HEK293 (cell line): ENCODE measurements around the gene C1RL.
A peak's percentile ranks its signal among the peaks of the same experiment; 100 is the strongest.

ENCODE experiments used
- CTCF ChIA-PET: fragments of 350-600 bp; formaldehyde crosslinking; extraction: SDS; loops from one replicate; lab custom pipeline; 2021; ENCODE audit warnings: antibody characterized with exemption; lab: Yijun Ruan, JAX
- POLR2A ChIA-PET: fragments of 300-600 bp; formaldehyde crosslinking; extraction: SDS; loops from one replicate; lab custom pipeline; 2020; ENCODE audit warnings: antibody characterized with exemption, inconsistent platforms; lab: Yijun Ruan, JAX
- H3K27ac ChIP-seq: fragments of 200-500 bp; sonication (Bioruptor generic); 2 replicates; pipeline ENCODE4 v1.5.1; 2014; ENCODE audit warnings: low read depth, low read length, control low read depth, inconsistent platforms; ENCODE audit errors: extremely low read depth
- H3K36me3 ChIP-seq, 2 experiments: fragments of 200-500 bp in 1 of 2; sonication (Bioruptor generic) in 1 of 2; 1 replicate in 1 of 2; 2 replicates in 1 of 2; pipeline ENCODE4 v1.5.1; 2014 to 2017; ENCODE audit warnings: inconsistent platforms in 2 of 2, low read length in 2 of 2; ENCODE audit not compliant: control insufficient read depth in 2 of 2, insufficient read depth in 1 of 2
- H3K4me1 ChIP-seq: fragments of 200-500 bp; sonication (Bioruptor generic); 2 replicates; pipeline ENCODE4 v1.5.1; 2014; ENCODE audit warnings: mild to moderate bottlenecking, low read length, inconsistent platforms; ENCODE audit not compliant: control insufficient read depth, insufficient read depth
- H3K4me3 ChIP-seq: 2 replicates; pipeline ENCODE4 v1.5.1; 2011; ENCODE audit warnings: low read depth, mild to moderate bottlenecking, control low read depth, low read length, moderate library complexity
- H3K9me3 ChIP-seq: fragments of 200-500 bp; sonication (Bioruptor generic); 2 replicates; pipeline ENCODE4 v1.5.1; 2014; ENCODE audit warnings: low read depth, low read length, inconsistent platforms; ENCODE audit not compliant: control insufficient read depth, insufficient read depth
- GLIS1 ChIP-seq: fragments of 450-650 bp; formaldehyde crosslinking; IDR thresholded peaks from 2 replicates; pipeline ENCODE4 v1.5.1; 2016; ENCODE audit warnings: missing biosample characterization, missing genetic modification characterization
- GLIS2 ChIP-seq: fragments of 450-650 bp; formaldehyde crosslinking; IDR thresholded peaks from 2 replicates; pipeline ENCODE4 v1.5.1; 2016; ENCODE audit warnings: missing biosample characterization, missing genetic modification characterization
- PATZ1 ChIP-seq: fragments of 450-650 bp; formaldehyde crosslinking; IDR thresholded peaks from 2 replicates; pipeline ENCODE4 v1.5.1; 2016; ENCODE audit warnings: missing biosample characterization, missing genetic modification characterization
- SCRT2 ChIP-seq: fragments of 450-650 bp; formaldehyde crosslinking; IDR thresholded peaks from 2 replicates; pipeline ENCODE4 v1.5.1; 2016; ENCODE audit warnings: missing biosample characterization, missing genetic modification characterization
- SP3 ChIP-seq: fragments of 450-650 bp; formaldehyde crosslinking; IDR thresholded peaks from 2 replicates; pipeline ENCODE4 v1.5.1; 2016; ENCODE audit warnings: missing biosample characterization, missing genetic modification characterization
- ZNF266 ChIP-seq: fragments of 450-650 bp; formaldehyde crosslinking; IDR thresholded peaks from 2 replicates; pipeline ENCODE4 v1.5.1; 2016; ENCODE audit warnings: missing biosample characterization, missing genetic modification characterization, low read depth
- ZNF354C ChIP-seq: fragments of 450-650 bp; formaldehyde crosslinking; IDR thresholded peaks from 2 replicates; pipeline ENCODE4 v1.5.1; 2016; ENCODE audit warnings: missing biosample characterization, missing genetic modification characterization, low read depth, borderline replicate concordance
- ZNF366 ChIP-seq: fragments of 450-650 bp; formaldehyde crosslinking; conservative IDR thresholded peaks from 2 replicates; pipeline ENCODE4 v1.5.1; 2016; ENCODE audit warnings: missing biosample characterization, missing genetic modification characterization
- ZNF433 ChIP-seq: fragments of 450-650 bp; formaldehyde crosslinking; IDR thresholded peaks from 2 replicates; pipeline ENCODE4 v1.5.1; 2016; ENCODE audit warnings: missing biosample characterization, missing genetic modification characterization, low read depth
- ZNF843 ChIP-seq: fragments of 450-650 bp; formaldehyde crosslinking; IDR thresholded peaks from 2 replicates; pipeline ENCODE4 v1.5.1; 2016; ENCODE audit warnings: missing biosample characterization, missing genetic modification characterization
- ZSCAN16 ChIP-seq: fragments of 450-650 bp; formaldehyde crosslinking; IDR thresholded peaks from 2 replicates; pipeline ENCODE4 v1.5.1; 2016; ENCODE audit warnings: missing biosample characterization, missing genetic modification characterization
- TF ChIP-seq, protein P1 (sequence below): fragments of 450-650 bp; formaldehyde crosslinking; IDR thresholded peaks from 2 replicates; pipeline ENCODE4 v1.5.0; 2017; ENCODE audit warnings: missing biosample characterization, missing genetic modification characterization, borderline replicate concordance
- TF ChIP-seq, protein P2 (sequence below): fragments of 450-650 bp; formaldehyde crosslinking; IDR thresholded peaks from 2 replicates; pipeline ENCODE4 v1.5.1; 2016; ENCODE audit warnings: missing biosample characterization, missing genetic modification characterization
- TF ChIP-seq, protein P3 (sequence below): fragments of 450-650 bp; formaldehyde crosslinking; IDR thresholded peaks from 2 replicates; pipeline ENCODE4 v1.5.1; 2016; ENCODE audit warnings: missing biosample characterization, missing genetic modification characterization, borderline replicate concordance

The C1RL gene

DNA sequence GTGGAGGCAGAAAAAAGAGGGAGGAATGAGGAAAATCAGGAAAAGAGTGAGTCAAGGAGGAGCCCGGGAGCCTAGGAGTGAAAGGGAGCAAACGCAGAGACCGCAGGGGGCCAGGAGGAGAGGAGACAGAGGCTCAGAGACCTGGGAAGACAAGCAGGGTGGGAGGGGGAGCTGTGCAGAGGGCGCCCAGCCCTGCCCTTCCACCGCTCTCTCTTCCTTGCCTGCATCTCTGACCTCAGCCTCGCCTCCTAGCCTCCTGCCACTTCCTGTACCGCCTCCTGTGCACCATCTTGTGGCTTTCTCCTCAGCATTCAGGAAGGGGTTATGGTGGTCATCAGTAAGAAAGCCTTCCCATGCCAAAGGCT is 22.5 kb upstream of the C1RL start:
- ChIA-PET CTCF (interaction anchor here (1.4 kb wide), 1 partner anchor 13 kb away, joined by 3 read pairs; no protein-coding TSS in a partner anchor), POLR2A (no interaction called here)
- no peak overlapping the region for H3K27ac ChIP-seq

More for the DNA sequence above, 22.5 kb upstream of the C1RL start:
- H3K4me1 ChIP-seq = peaks cover 3% of the 10 kb centered on the region; the same call in 1 of the 2 replicates
- no peaks in the 10 kb centered on the region for H3K9me3 ChIP-seq
- peak overlapping the region; percentile 79 for H3K4me3 ChIP-seq
- TF ChIP-seq, protein P1, sequence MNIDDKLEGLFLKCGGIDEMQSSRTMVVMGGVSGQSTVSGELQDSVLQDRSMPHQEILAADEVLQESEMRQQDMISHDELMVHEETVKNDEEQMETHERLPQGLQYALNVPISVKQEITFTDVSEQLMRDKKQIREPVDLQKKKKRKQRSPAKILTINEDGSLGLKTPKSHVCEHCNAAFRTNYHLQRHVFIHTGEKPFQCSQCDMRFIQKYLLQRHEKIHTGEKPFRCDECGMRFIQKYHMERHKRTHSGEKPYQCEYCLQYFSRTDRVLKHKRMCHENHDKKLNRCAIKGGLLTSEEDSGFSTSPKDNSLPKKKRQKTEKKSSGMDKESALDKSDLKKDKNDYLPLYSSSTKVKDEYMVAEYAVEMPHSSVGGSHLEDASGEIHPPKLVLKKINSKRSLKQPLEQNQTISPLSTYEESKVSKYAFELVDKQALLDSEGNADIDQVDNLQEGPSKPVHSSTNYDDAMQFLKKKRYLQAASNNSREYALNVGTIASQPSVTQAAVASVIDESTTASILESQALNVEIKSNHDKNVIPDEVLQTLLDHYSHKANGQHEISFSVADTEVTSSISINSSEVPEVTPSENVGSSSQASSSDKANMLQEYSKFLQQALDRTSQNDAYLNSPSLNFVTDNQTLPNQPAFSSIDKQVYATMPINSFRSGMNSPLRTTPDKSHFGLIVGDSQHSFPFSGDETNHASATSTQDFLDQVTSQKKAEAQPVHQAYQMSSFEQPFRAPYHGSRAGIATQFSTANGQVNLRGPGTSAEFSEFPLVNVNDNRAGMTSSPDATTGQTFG (tag by site-specific recombination) = peak; percentile 36; the same call in 1 of the 2 replicates
- TF ChIP-seq, protein P2, sequence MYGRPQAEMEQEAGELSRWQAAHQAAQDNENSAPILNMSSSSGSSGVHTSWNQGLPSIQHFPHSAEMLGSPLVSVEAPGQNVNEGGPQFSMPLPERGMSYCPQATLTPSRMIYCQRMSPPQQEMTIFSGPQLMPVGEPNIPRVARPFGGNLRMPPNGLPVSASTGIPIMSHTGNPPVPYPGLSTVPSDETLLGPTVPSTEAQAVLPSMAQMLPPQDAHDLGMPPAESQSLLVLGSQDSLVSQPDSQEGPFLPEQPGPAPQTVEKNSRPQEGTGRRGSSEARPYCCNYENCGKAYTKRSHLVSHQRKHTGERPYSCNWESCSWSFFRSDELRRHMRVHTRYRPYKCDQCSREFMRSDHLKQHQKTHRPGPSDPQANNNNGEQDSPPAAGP (tag by site-specific recombination) = 0 out of 2 replicates have a peak, but pooled peaks have one; percentile 3
- TF ChIP-seq ZNF433 (tag by site-specific recombination) (no peak), GLIS1 (tag by site-specific recombination) (peak; percentile 82), ZNF354C (tag by site-specific recombination) (no peak), ZSCAN16 (tag by site-specific recombination) (no peak), ZNF366 (tag by site-specific recombination) (peak; percentile 8; the same call in 1 of the 2 replicates), ZNF266 (tag by site-specific recombination) (0 out of 2 replicates have a peak, but pooled peaks have one; percentile 24), PATZ1 (peak; percentile 49; the same call in 1 of the 2 replicates), GLIS2 (peak; percentile 55), ZNF843 (tag by site-specific recombination) (0 out of 2 replicates have a peak, but pooled peaks have one; percentile 3), SP3 (tag by site-specific recombination) (0 out of 2 replicates have a peak, but pooled peaks have one; percentile 44), SCRT2 (tag by site-specific recombination) (no peak)
- TF ChIP-seq, protein P3, sequence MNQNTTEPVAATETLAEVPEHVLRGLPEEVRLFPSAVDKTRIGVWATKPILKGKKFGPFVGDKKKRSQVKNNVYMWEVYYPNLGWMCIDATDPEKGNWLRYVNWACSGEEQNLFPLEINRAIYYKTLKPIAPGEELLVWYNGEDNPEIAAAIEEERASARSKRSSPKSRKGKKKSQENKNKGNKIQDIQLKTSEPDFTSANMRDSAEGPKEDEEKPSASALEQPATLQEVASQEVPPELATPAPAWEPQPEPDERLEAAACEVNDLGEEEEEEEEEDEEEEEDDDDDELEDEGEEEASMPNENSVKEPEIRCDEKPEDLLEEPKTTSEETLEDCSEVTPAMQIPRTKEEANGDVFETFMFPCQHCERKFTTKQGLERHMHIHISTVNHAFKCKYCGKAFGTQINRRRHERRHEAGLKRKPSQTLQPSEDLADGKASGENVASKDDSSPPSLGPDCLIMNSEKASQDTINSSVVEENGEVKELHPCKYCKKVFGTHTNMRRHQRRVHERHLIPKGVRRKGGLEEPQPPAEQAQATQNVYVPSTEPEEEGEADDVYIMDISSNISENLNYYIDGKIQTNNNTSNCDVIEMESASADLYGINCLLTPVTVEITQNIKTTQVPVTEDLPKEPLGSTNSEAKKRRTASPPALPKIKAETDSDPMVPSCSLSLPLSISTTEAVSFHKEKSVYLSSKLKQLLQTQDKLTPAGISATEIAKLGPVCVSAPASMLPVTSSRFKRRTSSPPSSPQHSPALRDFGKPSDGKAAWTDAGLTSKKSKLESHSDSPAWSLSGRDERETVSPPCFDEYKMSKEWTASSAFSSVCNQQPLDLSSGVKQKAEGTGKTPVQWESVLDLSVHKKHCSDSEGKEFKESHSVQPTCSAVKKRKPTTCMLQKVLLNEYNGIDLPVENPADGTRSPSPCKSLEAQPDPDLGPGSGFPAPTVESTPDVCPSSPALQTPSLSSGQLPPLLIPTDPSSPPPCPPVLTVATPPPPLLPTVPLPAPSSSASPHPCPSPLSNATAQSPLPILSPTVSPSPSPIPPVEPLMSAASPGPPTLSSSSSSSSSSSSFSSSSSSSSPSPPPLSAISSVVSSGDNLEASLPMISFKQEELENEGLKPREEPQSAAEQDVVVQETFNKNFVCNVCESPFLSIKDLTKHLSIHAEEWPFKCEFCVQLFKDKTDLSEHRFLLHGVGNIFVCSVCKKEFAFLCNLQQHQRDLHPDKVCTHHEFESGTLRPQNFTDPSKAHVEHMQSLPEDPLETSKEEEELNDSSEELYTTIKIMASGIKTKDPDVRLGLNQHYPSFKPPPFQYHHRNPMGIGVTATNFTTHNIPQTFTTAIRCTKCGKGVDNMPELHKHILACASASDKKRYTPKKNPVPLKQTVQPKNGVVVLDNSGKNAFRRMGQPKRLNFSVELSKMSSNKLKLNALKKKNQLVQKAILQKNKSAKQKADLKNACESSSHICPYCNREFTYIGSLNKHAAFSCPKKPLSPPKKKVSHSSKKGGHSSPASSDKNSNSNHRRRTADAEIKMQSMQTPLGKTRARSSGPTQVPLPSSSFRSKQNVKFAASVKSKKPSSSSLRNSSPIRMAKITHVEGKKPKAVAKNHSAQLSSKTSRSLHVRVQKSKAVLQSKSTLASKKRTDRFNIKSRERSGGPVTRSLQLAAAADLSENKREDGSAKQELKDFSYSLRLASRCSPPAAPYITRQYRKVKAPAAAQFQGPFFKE (tag by site-specific recombination) = 0 out of 2 replicates have a peak, but pooled peaks have one; percentile 35
- peaks cover 3 to 38% of the 10 kb centered on the region in 2 experiments; a peak in 2 of 3 replicates for H3K36me3 ChIP-seq
